Epithelial cell of alveolus of lung (primary cell): ENCODE results near the gene CD300LG. TPM values are rescaled to one million over a fixed set of nuclear protein-coding genes. Genes with fewer than 3 reads are reported as not detected.

Experiments used
- total RNA-seq: library from RNA; depleted of rRNA; stranded (reverse); fragments of >200 nt; gene quantifications from 2 replicates; pipeline ENCODE4 v1.2.1, GENCODE V29; 2015

Gene CD300LG
- total RNA-seq = not detected in 2 replicates

GRCh38 chr17:43846963-43847371, at the start of gene CD300LG:
TSS of gene CD300LG (plus strand) at chr17:43847176. CDS start at chr17:43847217, 41 bp downstream.

GRCh38 chr17:43832976-43833829, 13.8 kb upstream of the CD300LG start, which contains the start of gene MPP3:
TSS of gene MPP3 (minus strand) at chr17:43833146. CDS start at chr17:43831906, 1,240 bp downstream.

GRCh38 chr17:43907425-43907981, 60.5 kb downstream of the CD300LG start, which contains the start of gene MPP2:
TSS of gene MPP2 (minus strand) at chr17:43907536. CDS start at chr17:43904460, 3,076 bp downstream.

Other genes starting within 250 kb of the CD300LG start
- 0.13 TPM in 1 of 2 replicates, not detected in the other for gene MEOX1, start 185.3 kb upstream of the CD300LG start, total RNA-seq
- not detected in 2 replicates for gene SOST, start 88.4 kb upstream of the CD300LG start, total RNA-seq
- gene DUSP3, start 68.2 kb upstream of the CD300LG start, total RNA-seq = 17.8 and 33.5 TPM in 2 replicates
- gene CFAP97D1, start 66.7 kb upstream of the CD300LG start, total RNA-seq = not detected in 2 replicates
- gene MPP3, start 14.0 kb upstream of the CD300LG start, total RNA-seq = 4.1 and 4.8 TPM in 2 replicates
- 3.9 and 5.7 TPM in 2 replicates for gene MPP2, start 60.4 kb downstream of the CD300LG start, total RNA-seq
- gene PPY, start 95.3 kb downstream of the CD300LG start, total RNA-seq = not detected in 2 replicates
- gene PYY, start 106.8 kb downstream of the CD300LG start, total RNA-seq = 0.13 TPM in 1 of 2 replicates, not detected in the other
- gene NAGS, start 157.4 kb downstream of the CD300LG start, total RNA-seq = 7.5 and 13.6 TPM in 2 replicates
- gene TMEM101, start 167.8 kb downstream of the CD300LG start, total RNA-seq = 46.8 and 92.9 TPM in 2 replicates
- 42.1 and 53.5 TPM in 2 replicates for gene LSM12, start 219.5 kb downstream of the CD300LG start, total RNA-seq
- gene G6PC3, start 223.6 kb downstream of the CD300LG start, total RNA-seq = 51.4 and 68.9 TPM in 2 replicates